DMS 273 (cell line): ENCODE data around the gene RBBP6.

ENCODE experiments used
- DNase-seq: peaks from one replicate; lab custom pipeline; 2025; ENCODE audit not compliant: unreplicated experiment; lab: John Stamatoyannopoulos, UW

Gene RBBP6

GRCh38 chr16:24524855-24525677 lies 14.3 kb upstream of the RBBP6 start:
- DNase-seq = peak; percentile 26

- DNase-seq = no peak
These were observed 13.3 kb upstream of the RBBP6 start for GRCh38 chr16:24525970-24526559.

DNA sequence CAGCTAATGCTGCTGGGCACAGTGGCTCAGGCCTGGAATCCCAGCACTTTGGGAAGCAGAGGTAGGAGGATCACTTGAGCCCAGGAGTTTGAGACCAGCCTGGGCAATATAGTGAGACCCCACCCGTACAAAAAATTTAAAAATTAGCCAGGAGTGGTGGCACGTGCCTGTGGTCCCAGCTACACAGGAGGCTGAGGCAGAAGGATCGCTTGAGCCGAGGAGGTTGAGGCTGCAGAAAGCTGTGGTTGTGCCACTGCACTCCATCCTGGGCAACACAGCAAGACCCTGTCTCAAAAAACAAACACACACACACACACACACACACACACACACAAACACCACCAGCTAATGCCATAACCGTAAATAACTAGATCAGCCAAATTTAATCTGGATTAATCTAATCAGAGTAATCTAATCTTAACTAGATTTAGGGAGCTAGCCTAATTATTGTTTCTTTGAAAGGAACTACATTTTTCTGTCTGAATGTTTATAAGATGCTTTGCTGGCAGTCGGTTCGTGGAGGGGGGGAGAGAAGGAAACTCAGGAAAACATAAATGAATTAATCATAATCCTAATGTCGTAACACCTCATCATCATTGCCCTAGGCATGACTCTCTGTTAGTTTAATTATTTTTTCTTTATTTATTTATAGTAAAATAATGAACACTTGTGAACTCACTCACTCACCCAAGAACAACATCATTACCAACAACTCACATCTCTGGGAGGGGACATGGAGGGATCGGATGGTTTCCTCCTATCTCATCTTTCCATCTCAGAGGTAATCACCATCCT lies 12.5 kb upstream of the RBBP6 start:
- DNase-seq = no peak

- no peak for DNase-seq
These were observed 8.2 kb upstream of the RBBP6 start for GRCh38 chr16:24531166-24531565.

GRCh38 chr16:24534620-24535019 lies 4.7 kb upstream of the RBBP6 start:
- no peak for DNase-seq

- no peak for DNase-seq
These were observed 3.5 kb upstream of the RBBP6 start for GRCh38 chr16:24535827-24536226.

DNA sequence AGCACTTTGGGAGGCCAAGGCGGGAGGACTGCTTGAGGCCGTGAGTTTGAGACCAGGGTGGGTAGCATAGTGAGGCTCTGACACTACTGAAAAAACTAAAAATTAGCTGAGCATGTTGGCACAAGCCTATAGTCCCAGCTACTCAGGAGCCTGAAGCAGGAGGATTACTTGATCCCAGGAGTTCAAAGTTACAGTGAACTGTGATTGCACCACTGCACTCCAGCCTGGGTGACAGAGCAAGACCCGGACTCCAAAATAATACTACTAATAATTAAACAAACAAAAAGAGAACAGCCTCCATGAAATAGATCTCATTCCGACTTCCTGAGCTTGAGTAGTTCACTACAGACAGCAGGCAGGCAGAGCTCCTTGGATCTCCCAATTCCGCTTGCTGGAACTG lies 2.7 kb upstream of the RBBP6 start:
- DNase-seq = no peak

DNA sequence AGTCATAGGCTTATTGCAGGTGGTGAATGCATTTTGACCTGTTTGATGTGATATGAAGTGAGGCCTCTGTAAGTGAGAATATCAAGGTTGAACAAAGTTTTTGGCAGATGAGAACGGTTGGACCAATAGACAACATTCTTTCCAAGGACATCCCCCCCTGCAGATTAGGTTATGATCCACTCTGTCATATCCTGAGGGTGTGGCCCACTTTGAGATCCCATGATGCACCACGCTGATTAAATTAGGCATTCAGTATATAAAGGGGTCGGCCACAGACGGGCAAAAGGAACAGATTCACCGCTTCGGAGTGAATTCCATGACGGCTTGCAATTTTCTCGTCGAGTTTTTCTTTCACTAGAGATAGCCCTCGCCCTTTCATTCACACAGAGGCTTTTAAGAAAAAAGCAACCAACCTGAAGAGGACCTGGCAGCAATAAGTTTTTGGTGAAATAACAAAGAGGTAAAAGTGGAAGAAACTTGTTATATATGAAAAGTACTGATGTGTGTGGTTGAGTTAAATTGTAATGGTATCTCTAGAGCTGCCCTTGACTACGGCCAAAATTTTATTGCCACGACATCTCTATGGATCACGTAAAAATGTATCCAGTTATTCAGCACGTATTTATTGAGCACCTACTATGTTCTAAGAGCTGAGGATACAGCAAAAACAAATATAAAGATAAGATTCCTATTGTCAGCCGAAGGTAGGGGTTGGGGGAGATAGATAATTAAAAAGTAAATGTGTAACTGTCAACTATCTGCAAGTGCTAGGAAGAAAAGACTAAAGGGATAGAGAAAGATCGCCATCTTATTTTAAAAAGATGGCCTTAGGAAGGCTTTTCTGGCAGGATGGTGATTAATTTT lies 1.7 kb upstream of the RBBP6 start:
- DNase-seq = no peak

DNA sequence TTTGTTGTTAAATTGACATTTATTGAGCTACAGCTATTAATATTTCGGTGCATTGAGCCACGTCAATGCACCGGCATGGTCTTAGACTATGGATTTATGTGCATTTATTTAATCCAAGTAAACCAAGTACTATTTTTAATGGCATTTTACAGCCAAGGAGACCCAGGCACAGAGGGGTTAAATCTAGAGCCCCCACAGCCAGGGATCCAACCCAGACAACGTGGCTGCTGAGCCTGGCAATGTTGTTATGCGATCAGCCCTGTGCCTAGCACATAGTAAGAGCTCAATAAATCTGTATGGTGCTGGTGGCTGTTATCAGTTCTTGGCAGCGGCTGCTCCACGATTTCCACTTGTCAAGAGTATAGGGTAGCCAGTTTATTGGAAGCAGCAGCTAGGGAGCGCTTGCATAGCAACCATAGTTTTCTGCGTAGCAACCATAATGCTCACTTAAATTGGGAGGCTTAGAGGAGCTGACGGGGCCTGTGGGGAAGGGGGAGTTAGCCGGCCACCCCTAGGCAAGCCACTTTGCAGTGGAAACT lies 541 bp upstream of the RBBP6 start:
- DNase-seq = peak; percentile 93

GRCh38 chr16:24539850-24540601 lies 660 bp downstream of the RBBP6 start:
- peak; percentile 74 for DNase-seq

- peak; percentile 48 for DNase-seq
These were observed 1.3 kb downstream of the RBBP6 start for GRCh38 chr16:24540602-24541210.

GRCh38 chr16:24541233-24541933 lies 2.0 kb downstream of the RBBP6 start:
- DNase-seq = no peak

DNA sequence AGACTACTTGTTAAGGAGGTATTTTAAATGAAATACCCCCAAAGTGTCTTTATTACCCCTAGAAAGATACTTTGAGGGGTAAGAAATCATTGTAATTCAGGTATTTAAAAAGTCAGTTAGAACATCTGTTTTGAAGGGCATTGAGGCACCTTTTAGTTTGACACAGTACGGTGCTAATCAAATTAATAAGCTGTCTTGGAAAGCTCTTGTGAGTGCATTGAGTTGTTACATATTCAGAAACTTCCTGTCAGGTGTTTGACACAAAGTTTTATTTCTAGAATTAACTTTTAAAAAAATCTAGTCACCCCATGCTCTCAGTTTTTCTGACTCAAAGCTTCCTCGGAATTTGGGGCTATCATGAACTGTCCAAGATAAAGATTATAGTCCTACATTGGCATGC lies 4.6 kb downstream of the RBBP6 start:
- DNase-seq = no peak

- no peak for DNase-seq
These were observed 5.3 kb downstream of the RBBP6 start for GRCh38 chr16:24544640-24545039.

DNA sequence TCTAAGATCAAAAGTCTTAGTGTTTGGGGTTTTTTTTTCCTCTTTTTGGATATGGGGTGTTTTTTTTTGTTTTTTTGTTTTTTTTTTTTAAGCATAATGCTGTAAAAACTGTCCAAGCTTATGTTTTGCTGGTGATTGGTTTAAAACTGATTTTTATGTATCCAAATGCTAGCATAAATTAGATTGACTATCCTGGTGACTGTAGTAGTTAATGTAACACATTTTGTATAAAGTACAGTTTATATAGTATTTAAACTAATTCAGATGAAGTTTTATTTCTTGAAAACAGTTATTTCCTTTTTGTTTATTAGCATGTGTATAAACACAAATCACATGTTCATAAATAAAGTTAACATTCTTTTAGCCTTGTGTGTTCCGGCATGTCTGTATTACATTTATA lies 10.9 kb downstream of the RBBP6 start:
- DNase-seq = no peak

DNA sequence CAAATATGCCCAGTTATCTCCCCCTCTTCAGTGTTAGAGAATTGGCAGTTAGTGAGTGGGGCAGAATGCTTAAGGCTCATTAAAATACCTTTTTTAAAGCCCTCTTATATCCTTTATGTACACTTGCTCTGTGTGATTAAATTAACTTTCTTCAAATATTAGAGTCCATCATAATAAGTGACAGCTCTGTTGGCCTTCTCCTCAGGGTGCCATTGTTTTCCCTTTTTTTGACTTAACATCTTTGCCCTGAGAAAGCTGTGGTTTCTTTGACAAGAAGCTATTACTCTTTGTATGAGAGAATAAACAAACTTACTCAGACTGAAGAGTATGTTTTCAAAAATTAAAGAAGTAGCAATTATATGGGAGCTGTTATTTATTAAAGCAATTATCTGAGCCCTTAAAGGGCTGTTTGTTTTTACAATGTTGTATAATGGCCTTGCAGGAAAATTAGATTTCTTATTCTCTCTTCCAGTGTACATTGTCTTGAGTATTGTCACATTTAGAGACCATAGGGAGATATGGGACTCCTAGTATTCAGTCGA lies 13.4 kb downstream of the RBBP6 start:
- no peak for DNase-seq

DNA sequence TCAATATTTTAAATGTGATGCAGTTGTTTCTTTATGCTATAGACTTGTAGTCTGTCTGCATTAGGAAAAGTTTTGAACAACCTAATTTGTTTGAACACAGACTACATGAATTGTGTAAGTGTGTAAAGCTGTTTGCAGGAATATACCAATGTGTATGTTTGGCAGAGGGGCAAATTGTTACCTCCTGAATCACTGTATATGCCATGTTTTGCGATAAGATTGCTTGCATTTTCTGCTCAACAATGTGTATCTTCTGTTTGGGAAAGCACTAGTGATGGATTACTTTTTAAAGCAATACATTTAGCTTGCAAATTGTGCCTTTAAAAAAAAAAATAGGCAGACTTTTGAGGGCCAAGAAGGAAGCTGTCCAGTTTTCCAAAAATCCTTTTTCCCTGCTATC lies 14.6 kb downstream of the RBBP6 start:
- no peak for DNase-seq

- DNase-seq = no peak
These were observed 16.0 kb downstream of the RBBP6 start for GRCh38 chr16:24555346-24555872.
